WERI-Rb-1 (cell line): ENCODE results near the gene MRPS18A.

ENCODE experiments used
- DNase-seq: peaks from one replicate; pipeline ENCODE4 v3.0.0-alpha.2; 2020
- H3K27ac ChIP-seq: fragments of 250-450 bp; sonication (Bioruptor Pico); 2 replicates; pipeline ENCODE4 v1.5.1; 2020; ENCODE audit warnings: mild to moderate bottlenecking, moderate library complexity
- H3K27me3 ChIP-seq: fragments of 250-450 bp; sonication (Bioruptor Pico); 2 replicates; pipeline ENCODE4 v1.5.1; 2021; ENCODE audit warnings: mild to moderate bottlenecking, low read depth, moderate library complexity; ENCODE audit not compliant: insufficient read depth, severe bottlenecking
- H3K36me3 ChIP-seq: fragments of 250-450 bp; sonication (Bioruptor Pico); 2 replicates; pipeline ENCODE4 v1.5.1; 2020; ENCODE audit warnings: mild to moderate bottlenecking, moderate library complexity
- H3K4me3 ChIP-seq: 2 replicates; pipeline ENCODE4 v1.5.1; 2011; ENCODE audit warnings: low read depth, mild to moderate bottlenecking, control low read depth, low read length
- H3K9me3 ChIP-seq: fragments of 250-450 bp; sonication (Bioruptor Pico); 2 replicates; pipeline ENCODE4 v1.5.1; 2021; ENCODE audit warnings: mild to moderate bottlenecking, moderate library complexity; ENCODE audit not compliant: severe bottlenecking
- CTCF ChIP-seq: IDR thresholded peaks from 2 replicates; pipeline ENCODE4 v1.5.1; 2011; ENCODE audit warnings: low read depth, mild to moderate bottlenecking, control low read depth, inconsistent platforms, low read length

MRPS18A gene

DNA sequence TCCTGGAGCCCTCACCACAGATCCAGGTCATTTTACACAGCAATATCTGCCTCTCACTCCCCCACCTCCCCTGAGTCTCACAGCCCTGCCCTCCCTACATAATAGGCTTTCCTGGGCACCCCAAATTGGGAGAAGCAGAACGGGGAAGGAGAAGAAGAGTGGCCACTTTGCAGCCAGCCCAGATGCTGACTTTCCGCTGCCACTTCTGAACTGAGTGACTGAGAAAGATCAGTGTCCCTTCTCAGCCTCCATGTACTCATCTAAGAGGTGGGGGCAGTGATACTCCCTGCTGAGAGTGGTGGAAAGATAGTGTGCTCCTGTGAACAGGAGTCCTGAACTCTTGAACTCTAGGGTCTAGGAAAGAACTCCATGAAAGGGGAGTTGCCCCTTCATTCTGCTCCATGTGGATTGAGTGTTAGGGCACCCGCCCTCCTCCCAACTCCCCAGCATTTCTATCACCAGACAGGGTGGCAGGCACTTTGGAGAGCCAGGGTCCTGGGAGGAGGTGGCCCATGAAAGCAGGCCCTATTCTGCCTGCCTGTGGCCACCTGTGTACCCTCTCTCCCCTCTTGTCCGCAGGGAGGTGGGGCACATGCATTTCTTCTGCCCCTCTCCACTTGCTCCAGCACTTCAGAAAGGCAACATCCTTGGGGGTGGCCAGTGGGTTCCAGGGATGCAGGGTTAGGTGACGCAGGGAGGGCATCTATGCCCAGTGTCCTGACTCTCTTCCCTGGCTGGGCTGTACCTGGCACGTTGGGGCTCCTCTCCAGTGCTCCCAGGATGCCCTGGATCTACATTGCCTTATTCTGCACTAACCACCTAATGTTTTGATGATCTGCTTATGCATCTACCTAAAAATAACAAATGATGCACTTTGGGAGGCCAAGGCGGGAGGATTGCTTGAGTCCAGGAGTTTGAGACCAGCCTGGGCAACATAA lies 38.3 kb upstream of the MRPS18A start:
- TF ChIP-seq CTCF = no peak
- Histone ChIP-seq H3K27ac (no peak overlapping the region), H3K27me3 (peaks cover 2% of the 10 kb centered on the region), H3K4me3 (no peak overlapping the region), H3K9me3 (peaks cover 12% of the 10 kb centered on the region), H3K36me3 (no peaks in the 10 kb centered on the region)
- no peak for DNase-seq

DNA sequence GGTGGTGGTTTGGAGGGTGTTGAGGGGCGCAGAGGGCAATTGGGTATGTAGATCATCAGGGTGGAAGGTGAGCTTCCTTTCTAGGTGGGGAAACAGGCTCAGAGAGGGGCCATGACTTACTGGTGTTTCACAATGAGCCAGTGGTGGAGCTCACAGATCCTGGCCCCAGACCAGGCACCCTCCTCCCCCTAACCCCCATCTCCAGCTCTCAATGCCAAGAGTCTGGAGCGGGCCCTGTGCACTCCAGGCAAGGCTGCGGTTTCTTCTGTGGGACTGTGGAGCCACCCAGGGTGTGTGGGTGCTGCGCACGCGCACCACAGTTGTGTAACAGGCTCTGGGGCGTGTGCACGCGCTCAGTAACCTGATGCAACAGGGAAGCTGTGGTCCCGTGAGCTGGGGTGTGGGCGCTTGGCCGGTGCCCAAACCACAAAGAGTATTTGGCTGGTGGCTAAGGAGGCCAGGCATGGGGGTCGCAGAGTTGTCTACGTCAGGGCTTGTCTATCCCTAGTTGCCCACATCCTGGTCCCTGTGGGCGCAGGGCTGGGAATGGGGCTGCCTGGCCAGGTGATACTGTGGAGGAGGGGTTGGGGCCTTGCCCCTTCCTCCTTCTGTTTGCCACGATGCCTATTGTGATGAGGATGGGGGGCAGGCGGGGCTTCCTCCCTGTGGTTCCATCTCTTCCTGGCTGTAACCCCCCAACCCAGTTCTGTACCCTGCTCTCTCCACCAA lies 37.5 kb upstream of the MRPS18A start:
- Histone ChIP-seq H3K27ac (no peak overlapping the region), H3K9me3 (peaks cover 4% of the 10 kb centered on the region), H3K36me3 (no peaks in the 10 kb centered on the region), H3K4me3 (no peak overlapping the region), H3K27me3 (peaks cover 2% of the 10 kb centered on the region)
- DNase-seq = no peak
- no peak for TF ChIP-seq CTCF

DNA sequence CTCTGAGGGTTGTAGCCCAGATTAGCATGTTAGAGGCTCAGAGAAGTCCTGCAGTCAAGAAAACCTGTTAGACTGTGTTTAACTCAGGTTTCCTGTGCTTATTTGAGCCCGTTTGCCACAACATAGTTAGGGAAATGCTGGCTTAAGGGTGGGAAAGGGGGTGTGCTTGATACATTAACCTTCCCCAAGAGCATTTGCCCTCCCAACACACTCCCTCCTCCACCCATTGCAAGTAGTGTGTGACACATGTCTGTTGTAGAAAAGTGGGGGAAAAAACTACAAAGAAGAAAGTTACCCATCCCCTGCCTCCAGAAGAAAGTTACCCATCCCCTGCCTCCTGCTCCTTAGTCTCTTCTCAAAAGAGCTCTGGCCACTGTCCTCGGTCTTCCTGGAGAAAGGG lies 36.8 kb upstream of the MRPS18A start:
- H3K9me3 ChIP-seq = no peaks in the 10 kb centered on the region
- H3K36me3 ChIP-seq = no peaks in the 10 kb centered on the region
- H3K27ac ChIP-seq = no peak overlapping the region
- H3K27me3 ChIP-seq = peaks cover 2% of the 10 kb centered on the region
- no peak for TF ChIP-seq CTCF
- DNase-seq = no peak
- no peak overlapping the region for H3K4me3 ChIP-seq

GRCh38 chr6:43723737-43724295 lies 36.2 kb upstream of the MRPS18A start:
- DNase-seq = peak; percentile 92

More at GRCh38 chr6:43723737-43724295, 36.2 kb upstream of the MRPS18A start:
- Histone ChIP-seq H3K9me3 (no peaks in the 10 kb centered on the region), H3K27ac (no peak overlapping the region), H3K27me3 (peaks cover 2% of the 10 kb centered on the region), H3K36me3 (no peaks in the 10 kb centered on the region), H3K4me3 (no peak overlapping the region)
- TF ChIP-seq CTCF = peak; percentile 97
